Measurements from ENCODE around the gene AR. TPM values are rescaled to one million over a fixed set of nuclear protein-coding genes. Genes with fewer than 3 reads are reported as not detected.

The AR gene
- total RNA-seq: under 1 TPM; under 0.01 to 0.34 TPM

GRCh38 chrX:67543818-67544217 lies at the start of gene AR:
AR (plus strand) TSS chrX:67544021; CDS start chrX:67545147, 1,126 bp downstream.

